Keratinocyte (primary cell): ENCODE data around the gene GRIK4. TPM values are rescaled to one million over a fixed set of nuclear protein-coding genes. Genes with fewer than 3 reads are reported as not detected.

Experiments used
- DNase-seq: peaks from one replicate; pipeline ENCODE4 v3.0.0-alpha.2; 2011; ENCODE audit warnings: low read depth, missing footprints, low spot score
- FAIRE-seq: peaks from 2 replicates; lab custom pipeline; 2011; peaks lifted over from hg19 to GRCh38; lab: Jason Lieb, UNC
- H2AFZ ChIP-seq: 2 replicates; pipeline ENCODE4 v1.6.0; 2012; ENCODE audit warnings: low read length, control low read depth, inconsistent platforms; ENCODE audit not compliant: control insufficient read depth
- H3K27ac ChIP-seq: 2 replicates; pipeline ENCODE4 v1.5.1; 2011; ENCODE audit warnings: low read length; ENCODE audit not compliant: control insufficient read depth, insufficient read depth
- H3K27me3 ChIP-seq: 3 replicates; pipeline ENCODE4 v1.6.0; 2011; ENCODE audit warnings: low read length; ENCODE audit not compliant: control insufficient read depth, insufficient read depth; ENCODE audit errors: extremely low read depth
- H3K36me3 ChIP-seq, 2 experiments: 2 replicates in 1 of 2; 3 replicates in 1 of 2; pipeline ENCODE4 v1.5.1; 2011; ENCODE audit warnings: low read length in 2 of 2, mild to moderate bottlenecking in 1 of 2; ENCODE audit not compliant: control insufficient read depth in 2 of 2, insufficient read depth in 2 of 2; ENCODE audit errors: extremely low read depth in 1 of 2
- H3K4me1 ChIP-seq: 3 replicates; pipeline ENCODE4 v1.5.1; 2011; ENCODE audit warnings: low read length; ENCODE audit not compliant: control insufficient read depth, insufficient read depth; ENCODE audit errors: extremely low read depth
- H3K4me2 ChIP-seq: 3 replicates; pipeline ENCODE4 v1.6.0; 2011; ENCODE audit warnings: low read depth, low read length; ENCODE audit not compliant: control insufficient read depth, insufficient read depth; ENCODE audit errors: extremely low read depth
- H3K4me3 ChIP-seq, 3 experiments: fragments of 200-600 bp in 1 of 3; sonication (generic) in 1 of 3; 2 replicates in 2 of 3; 3 replicates in 1 of 3; pipeline ENCODE4 v1.5.1; 2011 to 2016; ENCODE audit warnings: low read length in 3 of 3, mild to moderate bottlenecking in 3 of 3, control low read depth in 2 of 3, inconsistent platforms in 1 of 3, low read depth in 1 of 3, mixed read lengths in 1 of 3, mixed run types in 1 of 3, moderate library complexity in 1 of 3; ENCODE audit not compliant: control insufficient read depth in 2 of 3, insufficient read depth in 2 of 3; ENCODE audit errors: extremely low read depth in 1 of 3
- H3K79me2 ChIP-seq: 2 replicates; pipeline ENCODE4 v1.6.0; 2012; ENCODE audit warnings: low read length; ENCODE audit not compliant: control insufficient read depth, insufficient read depth
- H3K9ac ChIP-seq: 3 replicates; pipeline ENCODE4 v1.6.0; 2011; ENCODE audit warnings: low read length; ENCODE audit not compliant: control insufficient read depth, insufficient read depth; ENCODE audit errors: extremely low read depth
- H3K9me1 ChIP-seq: 3 replicates; pipeline ENCODE4 v1.6.0; 2011; ENCODE audit warnings: low read length; ENCODE audit not compliant: control insufficient read depth, insufficient read depth; ENCODE audit errors: extremely low read depth
- H3K9me3 ChIP-seq: 2 replicates; pipeline ENCODE4 v1.5.1; 2012; ENCODE audit warnings: low read depth, low read length; ENCODE audit not compliant: control insufficient read depth
- H4K20me1 ChIP-seq: 3 replicates; pipeline ENCODE4 v1.6.0; 2011; ENCODE audit warnings: low read length; ENCODE audit not compliant: control insufficient read depth, insufficient read depth; ENCODE audit errors: extremely low read depth
- CTCF ChIP-seq, 3 experiments: IDR thresholded peaks in 1 of 3; conservative IDR thresholded peaks in 1 of 3; optimal IDR thresholded peaks in 1 of 3; 2 replicates in 2 of 3; 3 replicates in 1 of 3; pipeline versions ENCODE3 to v1.5.1; 2011; ENCODE audit warnings: low read length in 3 of 3, mild to moderate bottlenecking in 3 of 3, moderate library complexity in 2 of 3, control low read depth in 1 of 3, inconsistent platforms in 1 of 3; ENCODE audit not compliant: insufficient read depth in 2 of 3; ENCODE audit errors: extremely low read depth in 1 of 3
- EZH2 ChIP-seq: IDR thresholded peaks from one replicate; pipeline ENCODE4 v1.6.1; 2012; ENCODE audit warnings: inconsistent platforms, mild to moderate bottlenecking, low read length, moderate library complexity
- dilution Hi-C: fragments of 300-500 bp; cut with MboI; formaldehyde crosslinking; loops from one replicate; pipeline ENCODE4 v1.7.0; 2020; ENCODE audit warnings: low sequenced_read_pairs; ENCODE audit not compliant: extremely low pct_ligation_motif_present
- polyA plus RNA-seq, 5 experiments: library from polyadenylated mRNA; depleted of rRNA in 3 of 5; stranded (reverse) in 3 of 5; stranded (forward) in 1 of 5; unstranded in 1 of 5; fragments of >200 nt; gene quantifications; 1 replicate in 1 of 5; 2 replicates in 3 of 5; 3 replicates in 1 of 5; pipeline versions ENCODE4 v1.2.1 to v1.2.3, GENCODE V29; 2011 to 2012; ENCODE audit warnings: missing spikeins in 2 of 5, low read depth in 1 of 5, low replicate concordance in 1 of 5

The GRIK4 gene
- polyA plus RNA-seq, 1 donor (not counting 4 experiments of a cell fraction or from before 2014, with no cell fraction given) = not detected

GRCh38 chr11:120899720-120900119, 388.2 kb downstream of the GRIK4 start:
- Histone ChIP-seq H3K79me2 (no peaks in the 10 kb centered on the region), H3K4me3 (no peak overlapping the region), H3K27me3 (peaks cover 11% of the 10 kb centered on the region), H3K36me3 (no peaks in the 10 kb centered on the region), H3K9me1 (no peaks in the 10 kb centered on the region), H2AFZ (no peak overlapping the region), H3K4me2 (no peak overlapping the region), H3K27ac (no peak overlapping the region), H3K9ac (no peak overlapping the region), H4K20me1 (no peaks in the 10 kb centered on the region), H3K4me1 (no peaks in the 10 kb centered on the region), H3K9me3 (no peaks in the 10 kb centered on the region)
- TF ChIP-seq EZH2 (no peak), CTCF (optimal IDR thresholded peaks at IDR 0.05 in 1 of 3, IDR thresholded peaks at IDR 0.05 in 1 of 3, conservative IDR thresholded peaks at IDR 0.05 in 1 of 3; ENCODE audit: extremely low read depth in 1 of 3, insufficient read depth in 2 of 3, low read length in 3 of 3) (no peak)
- FAIRE-seq (no peak), DNase-seq (no peak)
- dilution Hi-C loops = no loop called here

- Histone ChIP-seq H3K4me2 (no peak overlapping the region), H3K9ac (no peak overlapping the region), H3K27me3 (peaks cover 10% of the 10 kb centered on the region), H3K27ac (no peak overlapping the region), H4K20me1 (no peaks in the 10 kb centered on the region), H3K36me3 (no peaks in the 10 kb centered on the region), H2AFZ (no peak overlapping the region), H3K4me3 (no peak overlapping the region), H3K9me3 (no peaks in the 10 kb centered on the region), H3K9me1 (no peaks in the 10 kb centered on the region), H3K79me2 (no peaks in the 10 kb centered on the region), H3K4me1 (no peaks in the 10 kb centered on the region)
- DNase-seq = no peak
- dilution Hi-C loops = no loop called here
- no peak for TF ChIP-seq EZH2
- TF ChIP-seq CTCF (optimal IDR thresholded peaks at IDR 0.05 in 1 of 3, IDR thresholded peaks at IDR 0.05 in 1 of 3, conservative IDR thresholded peaks at IDR 0.05 in 1 of 3; ENCODE audit: extremely low read depth in 1 of 3, insufficient read depth in 2 of 3, low read length in 3 of 3) = no peak
- FAIRE-seq = no peak
Observed at GRCh38 chr11:120900643-120901042, 389.1 kb downstream of the GRIK4 start.
